ENCODE results near the gene SLC26A5. TPM values are rescaled to one million over a fixed set of nuclear protein-coding genes. Genes with fewer than 3 reads are reported as not detected.

SLC26A5 gene
- total and polyA plus RNA-seq, 2 donors from 2014 or later: 1.2 TPM; not detected in 1

- Histone ChIP-seq H3K9me3 (ENCODE audit: control insufficient read depth in 2 of 3, insufficient read depth in 1 of 3, low read length in 3 of 3) (no peaks in the 10 kb centered on the region), H3K27me3 (ENCODE audit: control insufficient read depth, insufficient read depth, low read length) (no peaks in the 10 kb centered on the region), H3K4me1 (ENCODE audit: control insufficient read depth in 2 of 3, insufficient read depth in 2 of 3, low read depth in 1 of 3, low read length in 3 of 3) (no peaks in the 10 kb centered on the region), H3K36me3 (ENCODE audit: control insufficient read depth in 2 of 3, insufficient read depth in 3 of 3, low read length in 3 of 3) (no peaks in the 10 kb centered on the region), H3K27ac (ENCODE audit: low read depth in 2 of 2, low read length in 2 of 2) (no peak overlapping the region), H3K9ac (ENCODE audit: low read length in 3 of 3) (no peak overlapping the region), H3K4me3 (ENCODE audit: low read length in 3 of 3) (no peak overlapping the region)
- intact Hi-C loops (cut with DNase I): no loop called here
- DNase-seq (no peak), FAIRE-seq (no peak)
- TF ChIP-seq CTCF (IDR thresholded peaks at IDR 0.05; ENCODE audit: borderline replicate concordance, extremely low read depth, insufficient read depth): no peak
Observed at GRCh38 chr7:103396471-103396870, 49.5 kb downstream of the SLC26A5 start.

GRCh38 chr7:103395071-103395470 is 50.9 kb downstream of the SLC26A5 start:
- DNase-seq: no peak
- no peak for TF ChIP-seq CTCF (IDR thresholded peaks at IDR 0.05; ENCODE audit: borderline replicate concordance, extremely low read depth, insufficient read depth)
- Histone ChIP-seq H3K4me3 (ENCODE audit: low read length in 3 of 3) (no peak overlapping the region), H3K36me3 (ENCODE audit: control insufficient read depth in 2 of 3, insufficient read depth in 3 of 3, low read length in 3 of 3) (no peaks in the 10 kb centered on the region), H3K27me3 (ENCODE audit: control insufficient read depth, insufficient read depth, low read length) (no peaks in the 10 kb centered on the region), H3K4me1 (ENCODE audit: control insufficient read depth in 2 of 3, insufficient read depth in 2 of 3, low read depth in 1 of 3, low read length in 3 of 3) (no peaks in the 10 kb centered on the region), H3K9ac (ENCODE audit: low read length in 3 of 3) (no peak overlapping the region), H3K9me3 (ENCODE audit: control insufficient read depth in 2 of 3, insufficient read depth in 1 of 3, low read length in 3 of 3) (no peaks in the 10 kb centered on the region), H3K27ac (ENCODE audit: low read depth in 2 of 2, low read length in 2 of 2) (no peak overlapping the region)
- intact Hi-C loops (cut with DNase I): no loop called here
- no peak for FAIRE-seq

- Histone ChIP-seq H3K36me3 (ENCODE audit: control insufficient read depth in 2 of 3, insufficient read depth in 3 of 3, low read length in 3 of 3) (no peaks in the 10 kb centered on the region), H3K4me1 (ENCODE audit: control insufficient read depth in 2 of 3, insufficient read depth in 2 of 3, low read depth in 1 of 3, low read length in 3 of 3) (no peaks in the 10 kb centered on the region), H3K27me3 (ENCODE audit: control insufficient read depth, insufficient read depth, low read length) (no peaks in the 10 kb centered on the region), H3K9me3 (ENCODE audit: control insufficient read depth in 2 of 3, insufficient read depth in 1 of 3, low read length in 3 of 3) (no peaks in the 10 kb centered on the region), H3K4me3 (ENCODE audit: low read length in 3 of 3) (no peak overlapping the region), H3K27ac (ENCODE audit: low read depth in 2 of 2, low read length in 2 of 2) (no peak overlapping the region), H3K9ac (ENCODE audit: low read length in 3 of 3) (no peak overlapping the region)
- no peak for DNase-seq
- intact Hi-C loops (cut with DNase I): no loop called here
- no peak for FAIRE-seq
- no peak for TF ChIP-seq CTCF (IDR thresholded peaks at IDR 0.05; ENCODE audit: borderline replicate concordance, extremely low read depth, insufficient read depth)
Observed at GRCh38 chr7:103394566-103394965, 51.4 kb downstream of the SLC26A5 start.

- no peak for TF ChIP-seq CTCF (IDR thresholded peaks at IDR 0.05; ENCODE audit: borderline replicate concordance, extremely low read depth, insufficient read depth)
- intact Hi-C loops (cut with DNase I): no loop called here
- no peak overlapping the region for H3K9ac ChIP-seq (ENCODE audit: low read length in 3 of 3)
- no peak overlapping the region for H3K27ac ChIP-seq (ENCODE audit: low read depth in 2 of 2, low read length in 2 of 2)
- FAIRE-seq (no peak), DNase-seq (no peak)
- no peaks in the 10 kb centered on the region for H3K36me3 ChIP-seq (ENCODE audit: control insufficient read depth in 2 of 3, insufficient read depth in 3 of 3, low read length in 3 of 3)
- no peak overlapping the region for H3K4me3 ChIP-seq (ENCODE audit: low read length in 3 of 3)
- H3K27me3 ChIP-seq (ENCODE audit: control insufficient read depth, insufficient read depth, low read length): no peaks in the 10 kb centered on the region
- no peaks in the 10 kb centered on the region for H3K9me3 ChIP-seq (ENCODE audit: control insufficient read depth in 2 of 3, insufficient read depth in 1 of 3, low read length in 3 of 3)
- H3K4me1 ChIP-seq (ENCODE audit: control insufficient read depth in 2 of 3, insufficient read depth in 2 of 3, low read depth in 1 of 3, low read length in 3 of 3): no peaks in the 10 kb centered on the region
Observed at GRCh38 chr7:103391976-103392375, 54.0 kb downstream of the SLC26A5 start.

All from kidney (tissue), 14 donors.